ENCODE data around the gene SLC22A16.

GRCh38 chr6:110389689-110390382, 86.6 kb downstream of the SLC22A16 start:
- TF ChIP-seq CTCF (IDR thresholded peaks at IDR 0.05 in 2 of 3, conservative IDR thresholded peaks at IDR 0.05 in 1 of 3; ENCODE audit: borderline replicate concordance in 1 of 3, insufficient read depth in 1 of 3, low read depth in 2 of 3, low read length in 2 of 3), result no peak
- no peak for TF ChIP-seq POLR2AphosphoS5 (IDR thresholded peaks at IDR 0.05; ENCODE audit: low read depth, low read length)
- no peak for TF ChIP-seq POLR2A (IDR thresholded peaks at IDR 0.05; ENCODE audit: borderline replicate concordance, extremely low read depth, insufficient read depth, insufficient read length)
- TF ChIP-seq FOSL1 (IDR thresholded peaks at IDR 0.05; ENCODE audit: low read depth), result no peak
- TF ChIP-seq JUND (IDR thresholded peaks at IDR 0.05), result no peak
- no peak for TF ChIP-seq EZH2 (IDR thresholded peaks at IDR 0.05)
- no peak for TF ChIP-seq ATF3 (IDR thresholded peaks at IDR 0.05)
- TF ChIP-seq SIN3A (IDR thresholded peaks at IDR 0.05; ENCODE audit: low read depth), result no peak

All from HCT116 (cell line).